ENCODE results near the gene SOWAHD. TPM values are rescaled to one million over a fixed set of nuclear protein-coding genes. Genes with fewer than 3 reads are reported as not detected.

SOWAHD gene
- polyA plus RNA-seq, 2 of the 4 experiments (the other 2 are of a cell fraction): 0.05 to 0.09 TPM

DNA sequence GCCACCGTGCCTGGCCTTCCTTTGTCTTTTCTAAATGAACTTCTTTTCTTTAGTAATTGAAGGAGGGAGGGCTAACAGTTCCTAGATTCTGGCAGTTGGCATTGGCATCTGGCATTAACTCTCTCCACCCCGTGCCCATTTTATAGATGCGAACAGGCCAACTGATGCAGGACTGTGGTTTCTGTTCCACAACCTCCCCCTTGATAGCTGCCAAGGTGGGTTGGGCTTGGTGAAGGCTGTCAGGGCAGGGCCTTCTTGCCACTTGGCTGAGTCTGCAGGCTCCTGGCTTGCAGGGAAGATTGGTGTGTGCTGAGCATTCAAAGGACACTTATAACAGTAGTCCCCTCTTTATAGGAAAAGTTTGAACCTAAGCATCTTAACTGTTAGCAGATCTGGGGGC is 4.3 kb downstream of the SOWAHD start:
- FAIRE-seq: no peak
- Histone ChIP-seq H3K4me3 (no peak overlapping the region), H3K27ac (peak overlapping the region in 1 of 2 experiments; percentile 66; a peak in 1 of 6 replicates), H3K4me2 (peak overlapping the region; percentile 48; the same call in 1 of the 3 replicates), H3K4me1 (peaks cover 8% of the 10 kb centered on the region; the same call in 1 of the 3 replicates), H3K9me3 (no peaks in the 10 kb centered on the region)
- no peak for ATAC-seq
- no peak for DNase-seq (ENCODE audit: low read depth in 1 of 2, low spot score in 1 of 2)
- 76% methylated on average over 3 of the region's 3 CpGs for WGBS (ENCODE audit: missing lambda C conversion rate)
- TF ChIP-seq CEBPB (IDR thresholded peaks at IDR 0.05) (no peak), NFE2L2 (conservative IDR thresholded peaks at IDR 0.05; ENCODE audit: low read length) (no peak), MAFK (IDR thresholded peaks at IDR 0.05; ENCODE audit: partially characterized antibody) (no peak), HOXA7 (CRISPR knock-in tag; IDR thresholded peaks at IDR 0.05) (no peak), BHLHE40 (IDR thresholded peaks at IDR 0.05; ENCODE audit: low read depth, low read length) (no peak), HDAC2 (IDR thresholded peaks at IDR 0.05) (no peak), HEYL (CRISPR knock-in tag; IDR thresholded peaks at IDR 0.05) (no peak), FOXS1 (CRISPR knock-in tag; IDR thresholded peaks at IDR 0.05) (no peak), EHF (CRISPR knock-in tag; IDR thresholded peaks at IDR 0.05) (no peak), ZFP36 (IDR thresholded peaks at IDR 0.05; ENCODE audit: borderline replicate concordance, partially characterized antibody) (no peak), E2F6 (IDR thresholded peaks at IDR 0.05; ENCODE audit: borderline replicate concordance, low read depth) (no peak), MAX (IDR thresholded peaks at IDR 0.05) (no peak), TP53 (CRISPR knock-in tag; IDR thresholded peaks at IDR 0.05) (no peak), CHD2 (IDR thresholded peaks at IDR 0.05; ENCODE audit: low read length, partially characterized antibody) (no peak)
- TF ChIP-seq, protein P1, sequence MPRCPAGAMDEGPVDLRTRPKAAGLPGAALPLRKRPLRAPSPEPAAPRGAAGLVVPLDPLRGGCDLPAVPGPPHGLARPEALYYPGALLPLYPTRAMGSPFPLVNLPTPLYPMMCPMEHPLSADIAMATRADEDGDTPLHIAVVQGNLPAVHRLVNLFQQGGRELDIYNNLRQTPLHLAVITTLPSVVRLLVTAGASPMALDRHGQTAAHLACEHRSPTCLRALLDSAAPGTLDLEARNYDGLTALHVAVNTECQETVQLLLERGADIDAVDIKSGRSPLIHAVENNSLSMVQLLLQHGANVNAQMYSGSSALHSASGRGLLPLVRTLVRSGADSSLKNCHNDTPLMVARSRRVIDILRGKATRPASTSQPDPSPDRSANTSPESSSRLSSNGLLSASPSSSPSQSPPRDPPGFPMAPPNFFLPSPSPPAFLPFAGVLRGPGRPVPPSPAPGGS (IDR thresholded peaks at IDR 0.05): no peak
- CTCF ChIA-PET: interaction anchor here (1.2 to 2.2 kb wide), 3 partner anchors 9 to 17 kb away, joined by 4 to 8 read pairs (median 4); no protein-coding TSS in a partner anchor
- POLR2A ChIA-PET: no interaction called here

- no peak overlapping the region for H3K4me3 ChIP-seq
- H3K27ac ChIP-seq: peak overlapping the region; percentile 24 to 66; a peak in 3 of 6 replicates
- no peak for FAIRE-seq
- H3K4me2 ChIP-seq: peak overlapping the region; percentile 48
- H3K4me1 ChIP-seq: peaks cover 8% of the 10 kb centered on the region; the same call in 1 of the 3 replicates
- 0 out of 6 replicates have a peak, but pooled peaks of 1 of the 2 experiments have one; percentile 23 for ATAC-seq
- ChIA-PET POLR2A (no interaction called here), CTCF (interaction anchor here (1.2 to 2.2 kb wide), 3 partner anchors 9 to 16 kb away, joined by 4 to 8 read pairs (median 4); no protein-coding TSS in a partner anchor)
- H3K9me3 ChIP-seq: no peaks in the 10 kb centered on the region
- 42% methylated on average over 7 of the region's 7 CpGs for WGBS (ENCODE audit: missing lambda C conversion rate)
- no peak for DNase-seq (ENCODE audit: low read depth in 1 of 2, low spot score in 1 of 2)
- TF ChIP-seq, protein P2, sequence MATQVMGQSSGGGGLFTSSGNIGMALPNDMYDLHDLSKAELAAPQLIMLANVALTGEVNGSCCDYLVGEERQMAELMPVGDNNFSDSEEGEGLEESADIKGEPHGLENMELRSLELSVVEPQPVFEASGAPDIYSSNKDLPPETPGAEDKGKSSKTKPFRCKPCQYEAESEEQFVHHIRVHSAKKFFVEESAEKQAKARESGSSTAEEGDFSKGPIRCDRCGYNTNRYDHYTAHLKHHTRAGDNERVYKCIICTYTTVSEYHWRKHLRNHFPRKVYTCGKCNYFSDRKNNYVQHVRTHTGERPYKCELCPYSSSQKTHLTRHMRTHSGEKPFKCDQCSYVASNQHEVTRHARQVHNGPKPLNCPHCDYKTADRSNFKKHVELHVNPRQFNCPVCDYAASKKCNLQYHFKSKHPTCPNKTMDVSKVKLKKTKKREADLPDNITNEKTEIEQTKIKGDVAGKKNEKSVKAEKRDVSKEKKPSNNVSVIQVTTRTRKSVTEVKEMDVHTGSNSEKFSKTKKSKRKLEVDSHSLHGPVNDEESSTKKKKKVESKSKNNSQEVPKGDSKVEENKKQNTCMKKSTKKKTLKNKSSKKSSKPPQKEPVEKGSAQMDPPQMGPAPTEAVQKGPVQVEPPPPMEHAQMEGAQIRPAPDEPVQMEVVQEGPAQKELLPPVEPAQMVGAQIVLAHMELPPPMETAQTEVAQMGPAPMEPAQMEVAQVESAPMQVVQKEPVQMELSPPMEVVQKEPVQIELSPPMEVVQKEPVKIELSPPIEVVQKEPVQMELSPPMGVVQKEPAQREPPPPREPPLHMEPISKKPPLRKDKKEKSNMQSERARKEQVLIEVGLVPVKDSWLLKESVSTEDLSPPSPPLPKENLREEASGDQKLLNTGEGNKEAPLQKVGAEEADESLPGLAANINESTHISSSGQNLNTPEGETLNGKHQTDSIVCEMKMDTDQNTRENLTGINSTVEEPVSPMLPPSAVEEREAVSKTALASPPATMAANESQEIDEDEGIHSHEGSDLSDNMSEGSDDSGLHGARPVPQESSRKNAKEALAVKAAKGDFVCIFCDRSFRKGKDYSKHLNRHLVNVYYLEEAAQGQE (IDR thresholded peaks at IDR 0.05): no peak
- TF ChIP-seq KDM5A (IDR thresholded peaks at IDR 0.05) (no peak), TFCP2L1 (CRISPR knock-in tag; IDR thresholded peaks at IDR 0.05) (no peak), HES2 (IDR thresholded peaks at IDR 0.05) (no peak), RFX5 (IDR thresholded peaks at IDR 0.05) (no peak), CTCF (IDR thresholded peaks at IDR 0.05) (no peak), CBX2 (IDR thresholded peaks at IDR 0.05; ENCODE audit: borderline replicate concordance, low read depth) (no peak), CEBPB (IDR thresholded peaks at IDR 0.05) (peak in 1 of 2 experiments; percentile 23; a peak in 1 of 4 replicates), ESRRA (IDR thresholded peaks at IDR 0.05; ENCODE audit: borderline replicate concordance, low read length) (no peak)
Measured at GRCh38 chrX:119763181-119763580, 4.8 kb downstream of the SOWAHD start.
